GM12865 (cell line): ENCODE results near the gene MMP19.

ENCODE experiments used
- DNase-seq: peaks from one replicate; pipeline ENCODE4 v3.0.0; 2010; ENCODE audit warnings: low read depth
- H3K4me3 ChIP-seq: 2 replicates; pipeline ENCODE4 v1.5.1; 2011; ENCODE audit warnings: mild to moderate bottlenecking, low read depth, low read length, control low read depth
- CTCF ChIP-seq: IDR thresholded peaks from 2 replicates; pipeline ENCODE4 v1.5.1; 2011; ENCODE audit warnings: low read length, control low read depth, low read depth, inconsistent platforms; ENCODE audit not compliant: insufficient read depth; ENCODE audit errors: missing control alignments

The MMP19 gene

GRCh38 chr12:55849616-55850343 is 7.0 kb upstream of the MMP19 start:
- TF ChIP-seq CTCF = no peak
- no peak overlapping the region for H3K4me3 ChIP-seq
- DNase-seq = no peak

GRCh38 chr12:55847603-55848291 is 5.0 kb upstream of the MMP19 start:
- H3K4me3 ChIP-seq = no peak overlapping the region
- DNase-seq = no peak
- no peak for TF ChIP-seq CTCF

- no peak for TF ChIP-seq CTCF
- H3K4me3 ChIP-seq = no peak overlapping the region
- no peak for DNase-seq
These were observed 4.3 kb upstream of the MMP19 start for GRCh38 chr12:55847033-55847432.

- no peak overlapping the region for H3K4me3 ChIP-seq
- no peak for TF ChIP-seq CTCF
- no peak for DNase-seq
These were observed 3.2 kb upstream of the MMP19 start for GRCh38 chr12:55845785-55846496.

- no peak for TF ChIP-seq CTCF
- no peak for DNase-seq
- H3K4me3 ChIP-seq = no peak overlapping the region
These were observed 2.6 kb upstream of the MMP19 start for GRCh38 chr12:55845361-55845760.

- DNase-seq = no peak
- H3K4me3 ChIP-seq = no peak overlapping the region
- TF ChIP-seq CTCF = no peak
These were observed 2.2 kb upstream of the MMP19 start for GRCh38 chr12:55844961-55845360.
